PC-3 (cell line): ENCODE measurements around the gene FBLN1. TPM values are rescaled to one million over a fixed set of nuclear protein-coding genes. Genes with fewer than 3 reads are reported as not detected.
A peak's percentile ranks its signal among the peaks of the same experiment; 100 is the strongest.

Experiments
- ATAC-seq: fragments of 200-7000 bp; cut with Tn5 transposase; 2 replicates; pipeline ENCODE4 v1.9.1; 2020; ENCODE audit warnings: mild to moderate bottlenecking, moderate library complexity
- BruUV-seq: library from RNA; stranded (reverse); fragments of 400-500 nt; replicated peaks from 2 replicates; lab custom pipeline; 2021; lab: Mats Ljungman, UMichigan
- CTCF ChIA-PET: fragments of 300-600 bp; sonication (Branson Sonifier 250); formaldehyde crosslinking; loops from one replicate; lab custom pipeline; 2022; ENCODE audit warnings: antibody characterized with exemption; lab: Charles Lee
- POLR2A ChIA-PET: fragments of 300-600 bp; sonication (Branson Sonifier 250); formaldehyde crosslinking; loops from one replicate; lab custom pipeline; 2022; ENCODE audit warnings: antibody characterized with exemption; ENCODE audit not compliant: unreplicated experiment; lab: Charles Lee
- DNase-seq: peaks from one replicate; pipeline ENCODE4 v3.0.0-alpha.2; 2015
- H2AFZ ChIP-seq: fragments of 300-600 bp; sonication (generic); 2 replicates; pipeline ENCODE4 v1.6.0; 2016; ENCODE audit warnings: antibody characterized with exemption, low read length
- H3F3A ChIP-seq: fragments of 300-600 bp; sonication (generic); one replicate; pipeline ENCODE4 v1.6.0; 2017; ENCODE audit warnings: antibody characterized with exemption, low read length, control low read depth, mild to moderate bottlenecking; ENCODE audit not compliant: unreplicated experiment
- H3K27ac ChIP-seq: fragments of 300-600 bp; sonication (generic); 2 replicates; pipeline ENCODE4 v1.5.1; 2016; ENCODE audit warnings: mild to moderate bottlenecking, low read length
- H3K27me3 ChIP-seq: fragments of 300-600 bp; sonication (generic); 2 replicates; pipeline ENCODE4 v1.6.1; 2016; ENCODE audit warnings: low read length, mixed read lengths
- H3K36me3 ChIP-seq: fragments of 300-600 bp; sonication (generic); 2 replicates; pipeline ENCODE4 v1.6.1; 2016; ENCODE audit warnings: low read depth, mixed run types, low read length, mixed read lengths
- H3K4me1 ChIP-seq: fragments of 300-600 bp; sonication (generic); 2 replicates; pipeline ENCODE4 v1.5.1; 2016; ENCODE audit warnings: low read length; ENCODE audit not compliant: insufficient read depth
- H3K4me2 ChIP-seq: fragments of 300-600 bp; sonication (generic); 2 replicates; pipeline ENCODE4 v1.6.0; 2016; ENCODE audit warnings: low read length
- H3K4me3 ChIP-seq: fragments of 300-600 bp; sonication (generic); 2 replicates; pipeline ENCODE4 v1.5.1; 2016; ENCODE audit warnings: mild to moderate bottlenecking, low read length, mixed read lengths
- H3K79me2 ChIP-seq: fragments of 300-600 bp; sonication (generic); 2 replicates; pipeline ENCODE4 v1.6.1; 2017; ENCODE audit warnings: low read length, mixed read lengths
- H3K9ac ChIP-seq: fragments of 300-600 bp; sonication (generic); 2 replicates; pipeline ENCODE4 v1.6.0; 2016; ENCODE audit warnings: mild to moderate bottlenecking, low read length
- H3K9me2 ChIP-seq: fragments of 300-600 bp; sonication (generic); replicated peaks from 2 replicates; pipeline ENCODE4 v1.6.1; 2016; ENCODE audit warnings: mixed run types, low read length, mixed read lengths
- H3K9me3 ChIP-seq: fragments of 300-600 bp; sonication (generic); 2 replicates; pipeline ENCODE4 v1.6.1; 2016; ENCODE audit warnings: low read length, mixed read lengths
- H4K20me1 ChIP-seq: fragments of 300-600 bp; sonication (generic); 2 replicates; pipeline ENCODE4 v1.6.1; 2016; ENCODE audit warnings: low read length, mixed read lengths
- CTCF ChIP-seq: fragments of 300-600 bp; sonication (generic); conservative IDR thresholded peaks from 2 replicates; pipeline ENCODE4 v1.5.1; 2017; ENCODE audit warnings: antibody characterized with exemption, low read depth, mild to moderate bottlenecking, low read length
- EZH2 ChIP-seq: fragments of 300-600 bp; sonication (generic); IDR thresholded peaks from one replicate; pipeline ENCODE4 v1.6.1; 2017; ENCODE audit warnings: antibody characterized with exemption, mild to moderate bottlenecking, low read length; ENCODE audit not compliant: unreplicated experiment
- EZH2phosphoT487 ChIP-seq: fragments of 300-600 bp; sonication (generic); IDR thresholded peaks from 2 replicates; pipeline ENCODE4 v1.6.1; 2018; ENCODE audit warnings: mild to moderate bottlenecking, antibody characterized with exemption, low read length, borderline replicate concordance
- intact Hi-C: fragments of 100-400 bp; cut with micrococcal nuclease; formaldehyde crosslinking; loops from 2 replicates; pipeline ENCODE4 v1.9.0; 2023
- total RNA-seq: library from RNA; depleted of rRNA; stranded (reverse); fragments of >200 nt; gene quantifications from 2 replicates; pipeline ENCODE4 v1.2.3, GENCODE V29; 2014

Gene FBLN1
- total RNA-seq, 1 experiment from 2014 or later: 13.4 TPM

DNA sequence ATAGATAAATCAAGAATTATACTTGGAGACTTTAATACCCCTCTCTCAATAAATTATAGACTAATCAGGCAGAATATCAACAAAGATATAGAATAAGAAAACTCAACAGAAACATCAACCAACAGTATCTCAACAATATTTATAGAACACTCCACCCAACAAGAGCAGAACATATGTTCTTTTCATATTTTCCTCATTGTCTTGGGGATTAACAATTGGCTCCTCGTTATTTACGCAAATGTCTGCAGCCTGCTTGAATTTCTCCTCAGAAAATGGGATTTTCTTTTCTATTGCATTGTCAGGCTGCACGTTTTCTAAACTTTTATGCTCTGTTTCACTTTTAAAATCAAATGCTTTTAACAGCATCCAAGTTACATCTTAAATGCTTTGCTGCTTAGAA lies 37.0 kb upstream of the FBLN1 start:
- Histone ChIP-seq H3K9ac (no peak overlapping the region), H3K4me2 (no peak overlapping the region), H4K20me1 (no peaks in the 10 kb centered on the region), H3K27me3 (no peaks in the 10 kb centered on the region), H3K4me3 (no peak overlapping the region), H3K36me3 (no peaks in the 10 kb centered on the region), H3F3A (no peaks in the 10 kb centered on the region), H3K9me3 (no peaks in the 10 kb centered on the region), H2AFZ (no peak overlapping the region), H3K27ac (no peak overlapping the region), H3K4me1 (peaks cover 20% of the 10 kb centered on the region), H3K79me2 (no peaks in the 10 kb centered on the region), H3K9me2 (no peaks in the 10 kb centered on the region)
- ChIA-PET POLR2A (no interaction called here), CTCF (no interaction called here)
- no peak for ATAC-seq
- intact Hi-C loops: no loop called here
- no peak for DNase-seq
- BruUV-seq: no TSS peak
- TF ChIP-seq EZH2 (no peak), CTCF (no peak), EZH2phosphoT487 (no peak)

DNA sequence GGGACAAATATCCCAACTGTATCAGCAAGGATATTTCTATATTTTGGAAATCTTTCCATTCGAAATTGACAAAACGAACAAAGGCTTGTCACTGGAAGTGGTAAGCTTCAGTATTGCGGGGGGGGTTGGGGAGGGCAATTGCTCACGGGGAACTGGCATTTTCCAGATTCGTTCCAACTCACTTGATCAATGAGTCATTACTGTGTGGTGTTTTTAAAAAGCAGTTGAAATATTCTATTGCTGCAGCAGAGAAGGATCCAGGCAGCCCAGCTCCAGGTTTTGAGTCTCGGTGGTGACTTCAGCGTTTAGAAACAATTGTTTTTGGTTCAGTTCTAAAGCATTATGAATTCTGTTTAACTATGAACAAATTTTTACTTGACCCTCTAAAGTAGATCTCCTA lies 33.8 kb upstream of the FBLN1 start:
- Histone ChIP-seq H2AFZ (peak overlapping the region; percentile 61), H3K36me3 (no peaks in the 10 kb centered on the region), H3K27ac (peak overlapping the region; percentile 44), H3K4me1 (peaks cover 26% of the 10 kb centered on the region), H3K27me3 (no peaks in the 10 kb centered on the region), H3K9ac (peak overlapping the region; percentile 19; the same call in 1 of the 2 replicates), H3F3A (no peaks in the 10 kb centered on the region), H3K79me2 (no peaks in the 10 kb centered on the region), H3K4me3 (peak overlapping the region; percentile 58), H3K9me2 (no peaks in the 10 kb centered on the region), H4K20me1 (no peaks in the 10 kb centered on the region), H3K4me2 (peak overlapping the region; percentile 83), H3K9me3 (no peaks in the 10 kb centered on the region)
- no peak for TF ChIP-seq EZH2phosphoT487
- no peak for TF ChIP-seq CTCF
- no peak for TF ChIP-seq EZH2
- ATAC-seq: peak; percentile 73
- DNase-seq: peak; percentile 70
- ChIA-PET CTCF (interaction anchor here (0.5 kb wide), 1 partner anchor 362 kb away, joined by 3 read pairs; no protein-coding TSS in a partner anchor), POLR2A (interaction anchor here (0.6 to 0.7 kb wide), 2 partner anchors 27 to 147 kb away, joined by 3 to 6 read pairs; no protein-coding TSS in a partner anchor)
- intact Hi-C loops: no loop called here
- no TSS peak for BruUV-seq

DNA sequence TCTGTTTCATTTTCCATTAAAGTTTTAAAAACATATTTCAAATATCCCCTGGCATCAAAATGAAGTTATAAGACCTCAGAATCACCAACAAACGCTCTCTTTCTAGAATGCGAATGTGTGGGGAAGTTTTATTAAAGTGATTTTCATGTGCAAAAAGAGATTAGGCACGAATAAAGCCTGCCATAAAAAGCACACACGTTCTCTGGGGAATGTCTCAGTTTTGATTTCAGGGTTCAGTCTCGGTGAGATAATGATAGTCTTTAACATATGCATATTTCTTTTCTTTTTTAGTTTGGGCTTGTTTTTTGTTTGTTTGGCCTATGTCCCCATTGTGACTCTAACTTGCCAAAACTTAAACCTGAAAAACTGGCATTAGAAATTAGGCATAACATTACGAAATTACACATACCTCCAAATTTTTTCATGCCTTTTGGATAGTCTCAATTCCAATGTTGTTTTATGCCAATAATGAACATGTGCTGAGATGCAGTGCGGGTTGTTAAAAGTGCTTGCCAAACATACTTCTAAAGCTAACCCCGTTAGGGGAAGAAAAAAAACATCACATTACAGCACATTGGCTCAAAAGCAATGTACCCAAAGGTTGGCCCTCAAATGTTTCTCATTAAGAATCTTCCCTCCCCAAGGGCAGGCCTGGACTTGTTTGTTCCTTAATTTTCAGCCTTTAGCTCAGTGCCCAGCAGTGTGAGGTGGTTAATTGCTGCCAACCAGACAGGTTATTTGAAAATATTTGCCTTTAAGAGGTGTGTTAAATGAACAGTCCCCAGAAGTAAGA lies 33.2 kb upstream of the FBLN1 start:
- no peaks in the 10 kb centered on the region for H3K9me2 ChIP-seq
- ChIA-PET CTCF (no interaction called here), POLR2A (interaction anchor here (0.7 kb wide), 1 partner anchor 146 kb away, joined by 3 read pairs; no protein-coding TSS in a partner anchor)
- no peaks in the 10 kb centered on the region for H4K20me1 ChIP-seq
- no peaks in the 10 kb centered on the region for H3K79me2 ChIP-seq
- intact Hi-C loops: no loop called here
- DNase-seq (peak; percentile 48), ATAC-seq (no peak; the same call in none of the 2 replicates)
- H2AFZ ChIP-seq: peak overlapping the region; percentile 61
- H3K9ac ChIP-seq: peak overlapping the region; percentile 19; the same call in 1 of the 2 replicates
- H3K9me3 ChIP-seq: no peaks in the 10 kb centered on the region
- H3K27ac ChIP-seq: peak overlapping the region; percentile 44
- H3K36me3 ChIP-seq: no peaks in the 10 kb centered on the region
- BruUV-seq: no TSS peak
- H3K27me3 ChIP-seq: no peaks in the 10 kb centered on the region
- H3K4me1 ChIP-seq: peaks cover 26% of the 10 kb centered on the region
- H3F3A ChIP-seq: no peaks in the 10 kb centered on the region
- TF ChIP-seq CTCF: no peak
- no peak for TF ChIP-seq EZH2
- TF ChIP-seq EZH2phosphoT487: no peak
- peak overlapping the region; percentile 83 for H3K4me2 ChIP-seq
- H3K4me3 ChIP-seq: peak overlapping the region; percentile 58
